ACHN (cell line): ENCODE data around the gene CTXND1.

Experiments
- DNase-seq: peaks from one replicate; pipeline ENCODE4 v3.0.0-alpha.2; 2015
- in situ Hi-C: cut with HindIII; loops from 2 replicates; pipeline ENCODE4 v1.10.0; 2017; ENCODE audit warnings: low sequenced_read_pairs, low pct_ligation_motif_present, low pct_unique_long_range_greater_than_20kb

Gene CTXND1

DNA sequence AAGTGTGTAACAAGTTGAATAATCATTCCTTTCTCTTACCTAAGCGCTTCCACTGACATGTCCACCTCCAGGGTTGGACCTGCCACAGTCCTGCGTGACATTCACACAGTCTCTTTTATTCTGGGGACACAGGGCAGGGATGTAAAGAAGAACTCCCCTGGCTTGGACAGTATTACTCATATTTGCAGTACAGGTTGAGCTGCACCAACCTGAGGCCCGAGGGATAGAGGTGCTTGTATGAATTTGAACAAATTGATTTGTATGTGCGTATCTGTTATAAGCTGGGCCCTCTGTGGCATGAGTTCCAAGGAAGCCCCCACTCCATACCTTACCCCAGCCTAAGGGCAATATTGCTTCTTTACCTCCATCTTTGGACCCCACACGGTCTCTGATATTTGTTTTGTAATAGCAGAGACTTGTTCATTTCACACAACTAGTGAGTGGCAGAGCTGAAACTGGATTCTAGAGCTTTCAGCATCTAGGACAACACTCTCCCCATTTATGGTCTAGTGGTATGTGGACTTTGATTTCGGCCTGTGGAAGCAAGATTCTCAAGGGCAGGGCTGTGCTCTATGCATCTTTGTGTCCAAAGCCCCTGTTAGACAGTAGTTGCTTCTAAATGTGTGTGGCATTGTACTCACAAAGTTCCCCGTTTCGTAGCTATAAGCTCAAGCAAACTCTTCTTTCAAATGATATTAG, 60.0 kb downstream of the CTXND1 start:
- in situ Hi-C loops = no loop called here
- no peak for DNase-seq

DNA sequence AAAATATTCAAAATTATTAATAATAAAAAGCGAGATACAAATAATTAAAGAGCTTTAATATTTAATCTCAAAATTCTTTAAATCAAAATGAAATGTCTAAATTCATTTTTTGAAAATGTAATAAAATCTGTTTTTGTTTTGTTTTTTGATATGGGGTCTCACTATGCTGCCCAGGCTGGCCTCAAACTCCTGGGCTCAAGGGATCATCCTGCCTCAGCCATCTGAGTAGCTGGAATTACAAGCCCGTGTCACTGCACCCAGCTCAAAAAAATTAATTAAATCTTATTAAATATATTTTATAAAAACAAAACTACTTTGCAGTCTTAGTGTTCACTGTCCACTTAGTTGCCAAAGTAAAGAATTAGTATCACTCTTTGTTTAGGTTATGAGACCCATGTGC, 60.8 kb downstream of the CTXND1 start:
- in situ Hi-C loops = no loop called here

DNA sequence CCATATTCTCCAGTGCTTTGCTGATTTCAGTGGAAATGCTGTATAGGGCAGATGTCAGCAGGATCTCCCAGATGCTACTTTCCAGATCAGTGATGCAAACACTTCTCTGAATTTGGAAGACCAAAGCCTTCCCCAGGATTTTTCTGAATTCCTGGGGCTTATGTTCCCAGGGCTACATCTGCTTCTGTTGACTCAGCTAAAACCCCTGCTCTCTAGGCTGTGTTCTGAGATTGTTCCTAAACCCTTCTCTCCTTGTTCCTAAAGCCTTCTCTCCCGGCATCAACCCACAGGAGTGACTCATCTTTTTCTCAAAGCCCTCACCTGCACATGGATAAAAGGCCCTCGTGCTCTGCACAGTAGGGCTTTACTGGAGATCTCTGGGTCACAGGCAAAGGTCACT, 63.8 kb downstream of the CTXND1 start:
- in situ Hi-C loops = no loop called here
- no peak for DNase-seq

More for the DNA sequence above, 60.8 kb downstream of the CTXND1 start:
- no peak for DNase-seq

DNA sequence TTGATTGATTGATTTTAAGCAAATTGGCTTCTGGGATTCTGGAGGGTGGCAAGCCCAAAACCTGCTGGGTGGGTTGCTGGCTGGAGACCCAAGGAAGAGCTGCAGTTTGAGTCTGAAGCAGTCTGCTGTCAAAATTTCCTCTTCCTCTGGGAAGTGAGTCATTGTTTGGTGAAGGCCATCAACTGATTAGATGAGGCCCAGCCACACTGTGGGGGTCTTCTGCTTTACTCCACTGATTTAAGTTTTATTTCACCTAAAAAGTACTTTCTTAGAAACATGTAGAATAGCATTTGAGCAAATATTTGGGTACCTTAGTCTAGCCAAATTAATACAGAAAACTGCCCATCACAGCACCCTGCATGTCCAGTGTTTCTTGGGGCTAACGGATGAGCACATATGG, 65.4 kb downstream of the CTXND1 start:
- in situ Hi-C loops = no loop called here
- no peak for DNase-seq

DNA sequence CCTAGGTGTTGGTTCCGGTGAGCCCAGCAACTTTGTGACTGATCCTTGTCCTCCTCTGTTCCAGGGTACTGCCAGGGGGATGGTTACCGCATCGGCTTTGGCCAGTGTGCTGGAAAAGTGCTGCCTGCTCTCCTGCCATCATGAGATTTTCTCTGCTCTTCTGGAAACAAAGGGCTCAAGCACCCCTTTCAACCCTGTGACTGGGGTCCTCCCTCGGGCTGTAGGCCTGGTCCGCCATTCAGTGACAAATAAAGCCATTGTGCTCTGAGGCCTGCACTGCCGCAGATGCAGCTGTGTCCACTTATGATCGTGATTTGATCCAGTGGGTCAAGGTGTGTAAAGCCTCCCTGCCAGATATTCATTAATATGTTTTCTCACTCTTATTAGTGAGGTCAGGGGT, 65.9 kb downstream of the CTXND1 start:
- in situ Hi-C loops = no loop called here
- no peak for DNase-seq

DNA sequence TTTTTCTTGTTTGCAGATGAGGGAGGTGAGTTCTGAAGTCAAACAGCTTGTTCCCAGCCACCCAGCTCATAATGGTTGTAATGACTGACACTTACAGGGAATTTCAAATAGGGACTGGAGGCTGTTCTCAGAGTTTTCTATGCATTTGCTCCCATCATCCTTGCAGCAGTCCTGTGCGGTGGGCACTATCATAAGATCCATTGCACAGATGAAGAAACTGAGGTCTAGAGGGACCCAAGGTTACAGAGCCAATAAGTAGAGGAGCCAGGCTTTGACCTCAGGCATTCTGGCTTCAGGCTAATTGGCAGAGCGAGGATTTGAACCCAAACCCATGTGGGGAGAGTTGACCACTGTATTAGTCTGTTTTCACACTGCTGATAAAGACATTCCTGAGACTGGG, 66.9 kb downstream of the CTXND1 start:
- in situ Hi-C loops = no loop called here
- no peak for DNase-seq

DNA sequence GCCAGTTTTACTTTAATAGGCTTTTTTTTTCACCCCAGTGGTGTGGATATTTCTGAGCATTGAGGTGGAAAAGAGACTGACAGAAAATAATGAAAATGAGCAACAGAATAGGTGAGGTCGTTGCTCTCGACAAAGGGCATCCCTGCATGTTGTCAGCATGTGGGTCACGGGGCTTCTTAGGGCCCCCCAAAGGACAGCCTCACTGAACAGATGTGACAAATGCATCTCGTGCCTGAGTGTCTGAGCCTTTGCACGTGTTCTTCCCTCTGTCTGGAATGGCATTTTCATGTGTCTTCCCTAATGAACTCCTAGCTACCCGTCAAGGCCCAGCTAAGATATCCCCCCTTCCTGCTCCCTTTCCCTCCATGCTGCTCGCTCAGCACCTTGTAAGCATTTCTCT, 67.5 kb downstream of the CTXND1 start:
- in situ Hi-C loops = no loop called here
- DNase-seq = no peak

DNA sequence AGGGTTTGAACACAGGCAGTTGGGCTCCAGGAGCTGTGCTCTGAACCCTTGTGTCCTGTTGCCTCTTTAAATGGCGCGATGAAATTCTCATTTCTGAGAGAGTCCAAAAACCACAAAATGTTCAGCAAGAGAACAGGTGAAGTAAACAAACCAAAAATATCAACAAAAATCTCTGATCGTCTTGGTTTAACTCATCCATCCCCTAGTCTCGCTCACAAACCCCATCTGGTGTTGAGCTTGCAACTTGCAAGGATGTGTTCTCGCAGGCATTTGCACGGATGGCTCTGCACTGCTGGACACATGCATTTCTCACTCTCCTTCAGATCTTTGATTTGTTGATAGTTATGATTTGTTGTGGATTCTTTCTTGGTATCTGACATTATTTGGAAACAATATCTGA, 68.1 kb downstream of the CTXND1 start:
- in situ Hi-C loops = no loop called here
- peak; percentile 9 for DNase-seq

DNA sequence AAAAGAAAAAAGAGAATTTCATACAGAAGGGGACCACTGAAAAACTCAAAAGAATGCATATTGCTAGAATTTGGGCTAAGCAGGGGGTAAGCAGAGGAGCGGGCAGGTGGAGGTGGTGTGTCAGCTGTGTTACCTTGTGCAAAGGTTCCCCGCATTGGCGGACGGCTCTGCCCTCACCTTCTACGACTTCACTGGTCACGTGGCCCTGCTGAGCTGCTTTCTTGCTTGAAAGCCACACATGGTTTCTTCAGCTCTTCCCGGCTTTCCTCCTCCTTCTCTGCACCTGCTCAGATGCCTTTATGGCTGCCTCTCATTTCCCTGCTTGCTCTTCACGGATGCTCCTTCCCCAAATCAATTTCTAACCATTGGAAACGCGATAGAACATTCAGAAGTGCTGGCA, 68.7 kb downstream of the CTXND1 start:
- in situ Hi-C loops = no loop called here
- DNase-seq = no peak

DNA sequence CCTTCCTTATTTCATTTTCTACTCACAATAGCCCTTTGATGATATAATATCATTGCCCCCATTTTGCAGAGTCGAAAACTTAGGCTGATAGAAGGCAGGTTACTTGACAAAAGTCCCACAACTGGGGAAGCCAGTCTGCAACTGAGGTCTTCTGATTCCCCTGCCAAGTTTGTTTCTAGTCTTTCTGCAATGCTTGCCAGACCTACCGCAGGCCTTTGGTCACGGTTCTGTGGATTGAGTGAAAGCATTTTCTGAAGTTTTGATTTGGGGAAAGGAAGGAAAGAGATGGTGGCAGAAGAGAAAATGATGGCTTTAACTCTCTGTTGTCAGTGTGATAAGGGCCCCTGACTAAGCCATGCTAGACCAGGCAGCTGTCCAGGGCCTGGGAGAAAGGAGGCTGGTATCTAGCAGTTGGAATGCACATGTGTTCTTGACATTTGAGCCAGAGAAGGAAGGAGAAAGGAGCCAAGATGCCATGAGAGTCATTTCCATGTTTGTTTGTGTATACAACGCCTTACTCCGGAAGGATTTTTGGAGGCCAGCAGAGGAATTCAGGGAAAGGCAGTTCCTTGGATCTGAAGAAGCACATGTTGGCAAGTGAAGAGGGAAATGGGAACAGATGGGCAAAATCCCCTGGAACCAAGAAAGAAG, 69.3 kb downstream of the CTXND1 start:
- in situ Hi-C loops = no loop called here
- DNase-seq = no peak

DNA sequence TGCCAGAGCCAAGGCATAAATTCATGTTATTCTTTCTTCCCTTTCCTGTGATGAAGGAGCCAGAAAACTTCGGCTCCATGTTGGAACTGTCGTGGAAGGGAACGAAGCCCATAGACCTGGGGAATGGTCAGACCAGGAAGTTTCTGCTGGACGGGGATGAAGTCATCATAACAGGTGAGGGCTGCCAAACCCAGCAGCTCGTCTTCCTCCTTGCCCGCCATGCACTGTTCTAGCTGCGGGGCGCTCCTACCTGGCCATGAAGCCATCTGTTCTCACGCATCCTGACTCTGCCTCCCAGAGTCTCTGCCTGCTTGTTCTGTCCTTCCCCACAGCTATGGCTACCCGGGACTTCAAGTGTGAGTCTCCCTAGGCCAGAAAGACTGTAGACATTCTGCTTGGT, 71.0 kb downstream of the CTXND1 start:
- no peak for DNase-seq
- in situ Hi-C loops = no loop called here

DNA sequence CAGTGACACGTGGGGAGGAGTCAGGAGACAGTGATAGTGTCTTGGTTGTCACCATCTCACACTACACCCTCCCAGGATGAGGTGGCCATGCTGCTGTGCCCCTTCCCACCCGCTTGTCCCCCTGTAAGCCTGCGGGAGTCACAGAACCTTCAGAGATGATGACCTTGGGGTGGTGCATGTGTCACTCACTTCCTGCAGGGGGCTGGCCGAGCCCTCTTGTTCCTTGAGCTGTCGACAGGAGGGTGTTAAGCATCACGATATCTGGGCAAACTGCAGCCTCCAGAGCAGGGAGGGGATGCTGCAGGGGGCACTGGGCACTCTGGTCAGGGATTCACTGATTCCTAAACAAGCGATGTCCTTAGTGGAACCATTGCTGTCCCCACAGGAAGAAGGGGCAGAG, 71.5 kb downstream of the CTXND1 start:
- DNase-seq = no peak
- in situ Hi-C loops = no loop called here

DNA sequence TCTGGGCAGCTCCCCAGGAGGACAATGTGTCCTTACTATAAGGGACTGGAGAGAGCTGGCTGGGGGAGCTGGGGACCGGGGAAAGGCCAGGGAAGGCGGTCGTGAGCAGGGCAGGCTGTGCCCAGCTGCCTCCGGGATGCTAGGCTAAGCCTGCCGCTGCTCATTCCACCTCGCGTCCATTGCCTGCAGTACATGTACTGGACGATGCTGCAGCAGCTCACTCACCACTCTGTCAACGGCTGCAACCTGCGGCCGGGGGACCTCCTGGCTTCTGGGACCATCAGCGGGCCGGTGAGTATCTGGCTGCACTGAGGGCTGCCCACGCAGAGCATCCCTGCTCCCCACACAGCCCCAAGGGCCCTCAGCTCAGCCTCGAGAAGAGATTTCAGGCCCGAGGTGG, 72.1 kb downstream of the CTXND1 start:
- in situ Hi-C loops = no loop called here
- DNase-seq = no peak

DNA sequence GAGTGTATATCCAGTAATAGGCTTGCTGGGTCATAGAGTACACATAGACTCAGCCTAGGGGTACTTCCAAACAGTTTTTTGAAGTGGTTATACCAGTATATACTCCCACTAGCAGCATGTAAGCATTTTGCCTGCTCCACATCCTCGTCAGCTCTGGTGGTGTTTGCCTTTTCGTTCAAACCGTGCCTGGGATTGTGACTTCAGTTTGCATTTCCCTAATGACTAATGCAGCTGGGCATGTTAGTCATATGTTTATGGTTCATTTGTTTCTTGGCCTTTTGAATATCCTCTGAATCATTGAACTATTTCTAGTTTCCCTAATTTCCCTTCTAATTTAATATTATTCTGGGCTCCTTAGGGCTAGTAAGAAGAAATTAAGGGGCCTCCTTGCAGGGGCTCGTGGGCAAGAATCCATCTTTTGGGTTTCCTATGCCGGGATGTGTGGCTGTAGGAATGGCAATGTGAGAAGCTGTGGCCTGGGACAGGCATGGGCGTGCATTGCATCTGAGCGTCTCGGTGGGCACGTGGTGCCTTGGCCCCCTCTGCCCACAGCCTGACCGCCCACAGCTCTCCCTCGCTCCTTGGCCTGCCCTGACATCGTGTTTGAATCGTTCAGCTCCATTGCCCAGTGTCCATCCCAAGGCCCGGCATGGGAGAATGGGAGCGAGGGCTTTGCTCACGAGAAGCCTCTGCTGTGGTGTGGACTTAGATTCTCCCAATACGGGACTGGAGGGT, 72.8 kb downstream of the CTXND1 start:
- in situ Hi-C loops = no loop called here

DNA sequence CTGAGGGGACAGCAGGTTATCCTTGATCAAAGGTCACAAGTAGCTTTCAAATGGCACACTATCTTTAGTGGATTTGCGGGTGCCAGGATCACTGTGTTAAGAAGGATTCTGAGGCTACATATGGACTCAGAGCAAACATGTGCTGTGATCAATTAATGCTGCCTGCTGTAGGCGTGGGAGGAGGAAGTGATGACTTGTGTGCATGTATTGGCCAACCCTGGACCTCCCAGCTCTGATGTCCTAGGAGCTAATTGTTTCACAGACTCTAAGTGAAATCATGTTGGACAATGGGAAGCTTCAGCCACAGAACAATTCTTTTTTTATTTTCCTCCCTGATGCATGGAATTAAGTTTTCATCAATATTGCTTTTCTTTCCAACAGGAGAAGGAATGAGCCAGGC, 74.9 kb downstream of the CTXND1 start:
- in situ Hi-C loops = no loop called here
- no peak for DNase-seq

More for the DNA sequence above, 72.8 kb downstream of the CTXND1 start:
- peak; percentile 84 for DNase-seq

DNA sequence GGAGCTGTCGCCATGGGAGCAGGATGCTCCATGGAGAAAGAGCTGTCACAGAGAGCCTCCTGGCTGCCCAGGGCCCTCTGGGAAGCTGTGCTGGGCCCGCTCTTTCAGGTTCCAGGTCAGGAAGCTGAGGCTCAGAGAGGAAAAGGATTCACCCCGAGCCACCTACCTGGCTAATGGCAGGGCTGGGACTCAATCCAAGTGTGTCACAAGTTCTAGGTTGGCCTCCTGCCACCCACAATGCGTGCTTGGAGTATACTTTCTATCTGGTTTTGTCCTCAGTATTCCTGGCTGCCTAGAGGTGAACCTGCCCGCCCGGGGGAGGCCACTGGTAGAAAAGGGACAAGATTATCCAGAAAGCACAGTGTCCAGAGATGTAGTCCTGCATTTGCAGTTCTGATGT, 75.6 kb downstream of the CTXND1 start:
- no peak for DNase-seq
- in situ Hi-C loops = no loop called here

DNA sequence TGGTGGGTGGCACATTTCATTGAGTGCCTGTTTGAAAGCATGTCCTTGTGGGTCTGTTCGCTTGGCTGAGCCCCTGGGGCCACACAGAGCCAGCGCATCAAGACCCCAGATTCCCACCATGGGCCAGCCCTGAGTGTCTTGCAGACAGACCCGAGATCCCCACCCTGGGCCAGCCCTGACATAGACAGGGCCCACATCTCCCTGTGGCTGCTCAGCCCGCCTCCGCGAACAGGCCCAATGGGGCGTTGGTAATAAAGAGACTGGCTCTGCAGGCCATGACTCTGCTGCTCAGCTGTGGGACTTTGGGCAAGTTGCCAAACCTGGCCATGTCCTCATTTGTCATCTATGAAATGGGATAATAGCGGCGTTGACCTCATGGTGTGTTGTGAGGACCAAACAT, 76.6 kb downstream of the CTXND1 start:
- no peak for DNase-seq
- in situ Hi-C loops = no loop called here

DNA sequence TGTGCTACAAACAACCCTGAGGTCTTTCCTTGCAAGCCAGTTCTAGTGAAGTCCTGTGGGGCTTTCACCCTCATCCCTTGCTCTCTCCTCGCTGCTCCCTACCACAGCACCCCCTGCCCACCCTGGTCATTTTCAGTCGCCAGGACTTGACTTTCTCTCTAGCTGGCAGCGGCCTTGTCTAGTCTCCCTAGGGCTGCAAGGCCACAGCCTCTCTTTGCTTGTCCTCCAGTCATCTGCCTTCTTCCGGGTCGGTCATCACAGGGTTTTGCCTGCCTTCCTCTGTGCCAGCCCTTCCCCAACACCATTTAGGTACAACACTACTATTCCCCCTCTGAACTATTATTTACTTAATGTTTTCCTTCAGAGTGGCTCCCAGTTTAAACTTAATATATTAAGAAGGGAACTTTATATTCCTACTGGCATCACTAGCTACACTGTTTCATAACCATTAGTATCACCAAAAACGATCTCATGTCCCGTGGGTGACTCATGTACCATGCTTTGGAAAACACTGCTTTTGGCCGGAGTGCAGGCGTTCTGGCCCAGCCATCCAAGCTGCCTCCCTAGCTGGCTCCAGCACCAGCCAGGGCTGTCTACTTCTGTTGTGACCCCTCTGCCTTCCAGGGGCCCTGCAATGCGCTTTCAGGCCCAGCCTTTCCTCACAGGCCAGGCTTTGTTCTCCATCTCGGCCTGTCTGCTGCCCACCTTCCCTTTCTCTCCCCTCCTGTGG, 77.8 kb downstream of the CTXND1 start:
- in situ Hi-C loops = no loop called here
- DNase-seq = no peak

DNA sequence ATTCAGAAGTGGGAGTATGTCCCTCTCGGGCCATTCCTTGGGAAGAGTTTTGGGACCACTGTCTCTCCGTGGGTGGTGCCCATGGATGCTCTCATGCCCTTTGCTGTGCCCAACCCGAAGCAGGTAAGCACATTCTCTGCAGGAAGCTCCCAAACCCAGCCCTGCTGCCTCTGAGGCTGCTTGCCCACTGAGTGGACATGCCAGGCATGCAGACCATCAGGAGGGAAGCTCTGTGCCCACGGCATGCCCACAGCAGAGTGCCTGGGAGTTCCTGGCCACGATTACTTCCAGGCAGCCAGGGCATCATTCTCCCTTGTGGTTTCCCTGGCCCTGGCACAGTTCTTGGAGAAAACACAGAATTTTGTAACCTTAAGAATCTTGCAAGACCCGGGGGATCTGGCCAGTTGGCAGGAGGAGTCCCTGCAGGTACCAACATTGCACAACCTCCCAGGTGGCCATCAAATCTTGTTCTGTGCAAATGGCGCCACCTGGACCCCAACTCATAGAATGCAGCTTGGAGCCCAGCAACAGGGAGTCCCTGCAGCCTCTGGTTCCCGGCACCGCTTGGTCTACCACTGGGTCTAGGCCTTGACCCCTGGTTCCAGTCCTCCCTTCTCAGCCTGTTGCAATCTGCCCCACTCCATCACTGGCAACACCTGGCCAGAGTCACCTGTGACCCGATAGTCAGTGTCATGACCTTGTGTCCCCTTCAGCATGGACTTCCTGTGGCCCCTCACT, 78.8 kb downstream of the CTXND1 start:
- peak; percentile 65 for DNase-seq
- in situ Hi-C loops = no loop called here
